Liver (tissue), 9 donors: ENCODE data around the gene JDP2. TPM values are rescaled to one million over a fixed set of nuclear protein-coding genes. Genes with fewer than 3 reads are reported as not detected.

ENCODE experiments used
- DNase-seq: peaks from one replicate; pipeline ENCODE4 v3.0.0-alpha.2; 2017; ENCODE audit warnings: low spot score
- H3K27ac ChIP-seq, 2 donors: one replicate each; pipeline ENCODE4 v1.7.0; 2013; ENCODE audit warnings: inconsistent platforms in 2 of 2, low read length in 2 of 2, control low read depth in 1 of 2, low read depth in 1 of 2, mild to moderate bottlenecking in 1 of 2
- H3K27me3 ChIP-seq, 4 donors: one replicate each; pipeline versions ENCODE4 v1.6.1 to v1.7.0; 2013; ENCODE audit warnings: low read length in 3 of 4, inconsistent platforms in 1 of 4, mild to moderate bottlenecking in 1 of 4, moderate library complexity in 1 of 4; ENCODE audit not compliant: control insufficient read depth in 4 of 4, insufficient read depth in 4 of 4
- H3K36me3 ChIP-seq, 4 donors: one replicate each; pipeline versions ENCODE4 v1.6.1 to v1.7.0; 2013; ENCODE audit warnings: low read length in 3 of 4, mild to moderate bottlenecking in 3 of 4, low read depth in 1 of 4, moderate library complexity in 1 of 4; ENCODE audit not compliant: control insufficient read depth in 4 of 4, insufficient read depth in 3 of 4
- H3K4me1 ChIP-seq, 4 donors: one replicate each; pipeline versions ENCODE4 v1.6.1 to v1.7.0; 2013; ENCODE audit warnings: low read length in 3 of 4, mild to moderate bottlenecking in 3 of 4, moderate library complexity in 1 of 4; ENCODE audit not compliant: control insufficient read depth in 4 of 4, insufficient read depth in 4 of 4
- H3K4me3 ChIP-seq, 3 donors: one replicate each; pipeline versions ENCODE4 v1.6.1 to v1.7.0; 2013; ENCODE audit warnings: low read length in 3 of 3, control low read depth in 1 of 3, low read depth in 1 of 3, mild to moderate bottlenecking in 1 of 3
- H3K9ac ChIP-seq, 2 donors: one replicate each; pipeline ENCODE4 v1.7.0; 2013; ENCODE audit warnings: low read length in 2 of 2, mild to moderate bottlenecking in 2 of 2, moderate library complexity in 2 of 2, control low read depth in 1 of 2, low read depth in 1 of 2
- H3K9me3 ChIP-seq, 4 donors: one replicate each; pipeline versions ENCODE4 v1.6.1 to v1.7.0; 2013; ENCODE audit warnings: low read length in 3 of 4; ENCODE audit not compliant: control insufficient read depth in 4 of 4
- ATF3 ChIP-seq: IDR thresholded peaks from 2 replicates; pipeline ENCODE4 v1.6.1; 2016; ENCODE audit warnings: antibody characterized with exemption
- FOXA1 ChIP-seq: IDR thresholded peaks from 2 replicates; pipeline ENCODE4 v1.6.1; 2016; ENCODE audit warnings: antibody characterized with exemption
- FOXA2 ChIP-seq: IDR thresholded peaks from 2 replicates; pipeline ENCODE4 v1.6.1; 2016; ENCODE audit warnings: antibody characterized with exemption
- GABPA ChIP-seq, 2 donors: IDR thresholded peaks in 1 of 2; conservative IDR thresholded peaks in 1 of 2; 2 replicates each; pipeline ENCODE4 v1.6.1; 2016; ENCODE audit warnings: antibody characterized with exemption in 2 of 2, mild to moderate bottlenecking in 1 of 2, moderate library complexity in 1 of 2
- HNF4A ChIP-seq, 2 donors: conservative IDR thresholded peaks; 2 replicates each; pipeline ENCODE4 v1.6.1; 2016; ENCODE audit warnings: antibody characterized with exemption in 2 of 2, mild to moderate bottlenecking in 2 of 2
- HNF4G ChIP-seq: IDR thresholded peaks from 2 replicates; pipeline ENCODE4 v1.6.1; 2016; ENCODE audit warnings: antibody characterized with exemption
- JUND ChIP-seq, 2 donors: IDR thresholded peaks; 2 replicates each; pipeline ENCODE4 v1.6.1; 2016; ENCODE audit warnings: antibody characterized with exemption in 2 of 2
- MAX ChIP-seq: IDR thresholded peaks from 2 replicates; pipeline ENCODE4 v1.6.1; 2016; ENCODE audit warnings: antibody characterized with exemption
- RXRA ChIP-seq, 2 donors: IDR thresholded peaks; 2 replicates each; pipeline ENCODE4 v1.6.1; 2017 to 2018; ENCODE audit warnings: antibody characterized with exemption in 2 of 2, mild to moderate bottlenecking in 1 of 2
- TAF1 ChIP-seq: conservative IDR thresholded peaks from 2 replicates; pipeline ENCODE4 v1.6.1; 2016; ENCODE audit warnings: antibody characterized with exemption, mild to moderate bottlenecking
- WGBS: extraction: QIAGEN DNeasy Blood & Tissue Kit; methylation state at CpG from one replicate; pipeline ENCODE4 v1.1.7; 2013; 5-methylcytosine and 5-hydroxymethylcytosine counted together
- polyA plus RNA-seq, 2 donors: library from polyadenylated mRNA; stranded (reverse) in 1 of 2; unstranded in 1 of 2; fragments of 200-250 nt in 1 of 2; fragments of >200 nt in 1 of 2; fragmentation: Nextera tagmentation in 1 of 2; extraction: Ambion mirVana in 1 of 2; gene quantifications; one replicate each; pipeline versions ENCODE4 v1.2.1 to v1.2.3, GENCODE V29; 2013 to 2015
- total RNA-seq, 2 donors: library from RNA; depleted of rRNA; stranded (reverse); fragments of >200 nt; gene quantifications; one replicate each; pipeline ENCODE4 v1.2.3, GENCODE V29; 2014
- TF ChIP-seq, protein P1 (sequence below): IDR thresholded peaks from 2 replicates; pipeline ENCODE4 v1.6.1; 2016; ENCODE audit warnings: antibody characterized with exemption, mild to moderate bottlenecking
- TF ChIP-seq, protein P2 (sequence below): fragments of 150-350 bp; IDR thresholded peaks from 2 replicates; pipeline ENCODE4 v1.5.1; 2017; ENCODE audit warnings: improper control_type of control experiment, low read depth, low read length; ENCODE audit not compliant: missing input control
- donor health status: healthy.
- donor health status: healthy.
- donor health status: healthy.
- donor health status: healthy.
- donor health status: healthy.

Gene JDP2
- total and polyA plus RNA-seq, 4 donors: 2.4 to 14.6 (median 8.7) TPM

DNA sequence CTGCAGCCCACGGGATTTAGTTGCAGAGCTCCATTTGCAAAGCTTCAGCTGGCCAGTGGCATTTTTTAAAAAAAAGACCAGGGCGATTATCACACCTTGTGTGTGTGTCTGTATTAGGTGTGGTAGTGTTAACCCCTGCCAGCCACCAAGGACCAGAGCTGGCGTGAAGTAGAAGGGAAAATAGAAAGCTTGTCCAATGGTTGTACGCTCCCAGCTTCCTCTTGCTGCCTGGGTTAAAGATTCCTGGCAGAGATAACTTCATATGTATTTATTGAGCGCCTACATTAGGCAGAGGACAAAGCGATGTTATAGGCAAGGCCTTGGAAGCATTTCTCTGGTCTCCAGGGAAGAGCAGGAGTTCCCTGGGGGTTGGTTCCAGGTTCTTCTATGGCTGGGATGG is 3.2 kb downstream of the JDP2 start:
- Histone ChIP-seq H3K27ac (no peak overlapping the region), H3K9ac (no peak overlapping the region), H3K9me3 (no peaks in the 10 kb centered on the region), H3K36me3 (peaks cover 1 to 12% (median 8%) of the 10 kb centered on the region in 4 donors), H3K4me3 (no peak overlapping the region), H3K4me1 (peaks cover 10 to 54% (median 38%) of the 10 kb centered on the region in 4 donors), H3K27me3 (no peaks in the 10 kb centered on the region)
- DNase-seq: no peak
- 83% methylated on average over 6 of the region's 6 CpGs for WGBS
- TF ChIP-seq FOXA1 (no peak), HNF4G (no peak), HNF4A (conservative IDR thresholded peaks at IDR 0.05) (no peak), ATF3 (no peak), RXRA (IDR thresholded peaks at IDR 0.05) (no peak), TAF1 (no peak), FOXA2 (no peak)
- TF ChIP-seq, protein P1, sequence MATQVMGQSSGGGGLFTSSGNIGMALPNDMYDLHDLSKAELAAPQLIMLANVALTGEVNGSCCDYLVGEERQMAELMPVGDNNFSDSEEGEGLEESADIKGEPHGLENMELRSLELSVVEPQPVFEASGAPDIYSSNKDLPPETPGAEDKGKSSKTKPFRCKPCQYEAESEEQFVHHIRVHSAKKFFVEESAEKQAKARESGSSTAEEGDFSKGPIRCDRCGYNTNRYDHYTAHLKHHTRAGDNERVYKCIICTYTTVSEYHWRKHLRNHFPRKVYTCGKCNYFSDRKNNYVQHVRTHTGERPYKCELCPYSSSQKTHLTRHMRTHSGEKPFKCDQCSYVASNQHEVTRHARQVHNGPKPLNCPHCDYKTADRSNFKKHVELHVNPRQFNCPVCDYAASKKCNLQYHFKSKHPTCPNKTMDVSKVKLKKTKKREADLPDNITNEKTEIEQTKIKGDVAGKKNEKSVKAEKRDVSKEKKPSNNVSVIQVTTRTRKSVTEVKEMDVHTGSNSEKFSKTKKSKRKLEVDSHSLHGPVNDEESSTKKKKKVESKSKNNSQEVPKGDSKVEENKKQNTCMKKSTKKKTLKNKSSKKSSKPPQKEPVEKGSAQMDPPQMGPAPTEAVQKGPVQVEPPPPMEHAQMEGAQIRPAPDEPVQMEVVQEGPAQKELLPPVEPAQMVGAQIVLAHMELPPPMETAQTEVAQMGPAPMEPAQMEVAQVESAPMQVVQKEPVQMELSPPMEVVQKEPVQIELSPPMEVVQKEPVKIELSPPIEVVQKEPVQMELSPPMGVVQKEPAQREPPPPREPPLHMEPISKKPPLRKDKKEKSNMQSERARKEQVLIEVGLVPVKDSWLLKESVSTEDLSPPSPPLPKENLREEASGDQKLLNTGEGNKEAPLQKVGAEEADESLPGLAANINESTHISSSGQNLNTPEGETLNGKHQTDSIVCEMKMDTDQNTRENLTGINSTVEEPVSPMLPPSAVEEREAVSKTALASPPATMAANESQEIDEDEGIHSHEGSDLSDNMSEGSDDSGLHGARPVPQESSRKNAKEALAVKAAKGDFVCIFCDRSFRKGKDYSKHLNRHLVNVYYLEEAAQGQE: no peak

DNA sequence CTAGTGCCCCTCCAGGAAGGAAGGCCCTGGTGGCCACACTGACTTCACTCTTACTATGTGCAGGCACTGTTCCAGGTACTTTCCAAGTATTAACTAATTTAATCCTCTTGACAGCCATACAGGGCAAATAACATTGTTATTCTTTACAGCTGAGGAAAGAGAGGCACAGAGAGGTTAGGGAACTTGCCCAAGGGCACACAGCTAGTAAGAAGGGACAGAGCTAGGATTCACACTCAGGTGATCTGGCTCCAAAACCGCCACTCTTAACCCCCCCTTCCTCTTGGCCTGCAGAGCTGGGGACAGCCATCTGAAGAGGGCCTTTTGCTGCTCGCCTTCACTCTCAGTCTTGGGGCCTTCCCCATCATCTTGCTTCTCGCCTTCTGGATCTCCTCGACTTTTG is 4.0 kb downstream of the JDP2 start:
- peaks cover 10 to 53% (median 38%) of the 10 kb centered on the region in 4 donors for H3K4me1 ChIP-seq

More for the DNA sequence above, 4.0 kb downstream of the JDP2 start:
- no peaks in the 10 kb centered on the region for H3K9me3 ChIP-seq
- H3K4me3 ChIP-seq: no peak overlapping the region
- no peak overlapping the region for H3K9ac ChIP-seq
- DNase-seq: no peak
- H3K27ac ChIP-seq: no peak overlapping the region
- 91% methylated on average over 4 of the region's 4 CpGs for WGBS
- no peak for TF ChIP-seq HNF4G
- TF ChIP-seq GABPA (IDR thresholded peaks at IDR 0.05 in 1 of 2, conservative IDR thresholded peaks at IDR 0.05 in 1 of 2): no peak
- no peak for TF ChIP-seq JUND (IDR thresholded peaks at IDR 0.05)
- TF ChIP-seq RXRA (IDR thresholded peaks at IDR 0.05): no peak
- TF ChIP-seq, protein P2, sequence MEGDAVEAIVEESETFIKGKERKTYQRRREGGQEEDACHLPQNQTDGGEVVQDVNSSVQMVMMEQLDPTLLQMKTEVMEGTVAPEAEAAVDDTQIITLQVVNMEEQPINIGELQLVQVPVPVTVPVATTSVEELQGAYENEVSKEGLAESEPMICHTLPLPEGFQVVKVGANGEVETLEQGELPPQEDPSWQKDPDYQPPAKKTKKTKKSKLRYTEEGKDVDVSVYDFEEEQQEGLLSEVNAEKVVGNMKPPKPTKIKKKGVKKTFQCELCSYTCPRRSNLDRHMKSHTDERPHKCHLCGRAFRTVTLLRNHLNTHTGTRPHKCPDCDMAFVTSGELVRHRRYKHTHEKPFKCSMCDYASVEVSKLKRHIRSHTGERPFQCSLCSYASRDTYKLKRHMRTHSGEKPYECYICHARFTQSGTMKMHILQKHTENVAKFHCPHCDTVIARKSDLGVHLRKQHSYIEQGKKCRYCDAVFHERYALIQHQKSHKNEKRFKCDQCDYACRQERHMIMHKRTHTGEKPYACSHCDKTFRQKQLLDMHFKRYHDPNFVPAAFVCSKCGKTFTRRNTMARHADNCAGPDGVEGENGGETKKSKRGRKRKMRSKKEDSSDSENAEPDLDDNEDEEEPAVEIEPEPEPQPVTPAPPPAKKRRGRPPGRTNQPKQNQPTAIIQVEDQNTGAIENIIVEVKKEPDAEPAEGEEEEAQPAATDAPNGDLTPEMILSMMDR: no peak
- TF ChIP-seq MAX: no peak
- TF ChIP-seq FOXA1: no peak
- peaks cover 1 to 18% (median 8%) of the 10 kb centered on the region in 4 donors for H3K36me3 ChIP-seq
- no peaks in the 10 kb centered on the region for H3K27me3 ChIP-seq
